SK-N-MC (cell line): ENCODE results near the gene RECQL5.

ENCODE experiments used
- EZH2 ChIP-seq: fragments of 200-600 bp; sonication (generic); IDR thresholded peaks from one replicate; pipeline ENCODE4 v1.6.1; 2017; ENCODE audit warnings: antibody characterized with exemption
- FOXP2 ChIP-seq: optimal IDR thresholded peaks from 2 replicates; pipeline ENCODE3; 2011; ENCODE audit warnings: mild to moderate bottlenecking, moderate library complexity; ENCODE audit not compliant: insufficient read depth; ENCODE audit errors: extremely low read length, control extremely low read depth
- POLR2AphosphoS5 ChIP-seq: IDR thresholded peaks from 2 replicates; pipeline ENCODE4 v1.6.1; 2012; ENCODE audit warnings: mild to moderate bottlenecking, low read depth, low read length, borderline replicate concordance

DNA sequence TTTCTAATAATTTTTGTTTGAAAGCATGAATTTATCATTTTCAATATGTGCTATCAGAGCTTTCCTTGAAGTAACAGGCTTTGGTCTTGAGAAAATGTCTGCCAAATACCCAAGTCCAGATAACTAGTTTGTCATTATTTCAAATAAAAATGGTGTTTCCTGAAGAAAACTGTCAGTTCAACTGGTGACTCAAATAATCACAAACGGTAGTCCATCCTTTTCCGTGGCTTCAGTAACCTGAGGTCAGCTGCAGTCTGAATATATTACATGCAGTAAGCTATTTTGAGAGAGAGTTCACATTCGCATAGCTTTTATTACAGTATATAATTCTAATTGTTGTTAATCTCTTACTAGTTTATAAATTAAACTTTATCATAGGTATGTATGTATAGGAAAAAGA, 9.5 kb upstream of the RECQL5 start:
- TF ChIP-seq POLR2AphosphoS5 (no peak), EZH2 (no peak), FOXP2 (no peak)
